Panc1 (cell line): ENCODE data around the gene PKD1. TPM values are rescaled to one million over a fixed set of nuclear protein-coding genes. Genes with fewer than 3 reads are reported as not detected.

Experiments
- ATAC-seq: fragments of 200-7000 bp; cut with Tn5 transposase; 2 replicates; pipeline ENCODE4 v1.9.1; 2020; ENCODE audit warnings: mild to moderate bottlenecking, moderate library complexity
- BruUV-seq: library from RNA; stranded (reverse); fragments of 400-500 nt; replicated peaks from 2 replicates; lab custom pipeline; 2021; lab: Mats Ljungman, UMichigan
- CTCF ChIA-PET: fragments of 300-600 bp; sonication (Branson Sonifier 250); formaldehyde crosslinking; loops from one replicate; lab custom pipeline; 2022; ENCODE audit warnings: antibody characterized with exemption; lab: Charles Lee
- POLR2A ChIA-PET: fragments of 300-600 bp; sonication (Branson Sonifier 250); formaldehyde crosslinking; loops from one replicate; lab custom pipeline; 2022; ENCODE audit warnings: antibody characterized with exemption; lab: Charles Lee
- DNase-seq: peaks from one replicate; pipeline ENCODE4 v3.0.0-alpha.2; 2010; ENCODE audit warnings: low read depth, low spot score
- H3K27ac ChIP-seq: 2 replicates; pipeline ENCODE4 v1.5.1; 2011; ENCODE audit warnings: mild to moderate bottlenecking, low read length, inconsistent platforms
- H3K27me3 ChIP-seq: fragments of 200-500 bp; sonication (Bioruptor generic); 2 replicates; pipeline ENCODE4 v1.6.0; 2014; ENCODE audit warnings: low read length, inconsistent platforms; ENCODE audit not compliant: control insufficient read depth, insufficient read depth
- H3K36me3 ChIP-seq: fragments of 200-500 bp; sonication (Bioruptor generic); 2 replicates; pipeline ENCODE4 v1.5.1; 2014; ENCODE audit warnings: inconsistent platforms, mild to moderate bottlenecking, low read length, moderate library complexity; ENCODE audit not compliant: control insufficient read depth, insufficient read depth
- H3K4me1 ChIP-seq: 2 replicates; pipeline ENCODE4 v1.5.1; 2011; ENCODE audit warnings: inconsistent platforms, mild to moderate bottlenecking, low read length, moderate library complexity; ENCODE audit not compliant: control insufficient read depth, insufficient read depth
- H3K4me3 ChIP-seq, 2 experiments: 2 replicates each; pipeline ENCODE4 v1.5.1; 2011 to 2012; ENCODE audit warnings: low read depth in 2 of 2, low read length in 2 of 2, mild to moderate bottlenecking in 2 of 2, inconsistent platforms in 1 of 2, moderate library complexity in 1 of 2
- H3K9me3 ChIP-seq: fragments of 200-500 bp; sonication (Bioruptor generic); 2 replicates; pipeline ENCODE4 v1.5.1; 2014; ENCODE audit warnings: low read depth, mild to moderate bottlenecking, inconsistent platforms, low read length, moderate library complexity; ENCODE audit not compliant: control insufficient read depth, insufficient read depth
- CTCF ChIP-seq: fragments of 450-650 bp; IDR thresholded peaks from 2 replicates; pipeline ENCODE4 v1.5.1; 2017; ENCODE audit warnings: mild to moderate bottlenecking
- POLR2AphosphoS5 ChIP-seq: IDR thresholded peaks from 2 replicates; pipeline ENCODE4 v1.6.1; 2012; ENCODE audit warnings: mild to moderate bottlenecking, low read depth, low read length, moderate library complexity
- SIN3A ChIP-seq: IDR thresholded peaks from 2 replicates; pipeline ENCODE4 v1.6.1; 2012; ENCODE audit warnings: low read depth, mild to moderate bottlenecking, low read length, moderate library complexity, borderline replicate concordance; ENCODE audit not compliant: insufficient read depth
- TCF7L2 ChIP-seq: IDR thresholded peaks from 2 replicates; pipeline ENCODE4 v1.6.1; 2011; ENCODE audit warnings: mild to moderate bottlenecking, low read depth, low read length, inconsistent platforms
- in situ Hi-C: cut with HindIII; loops from 2 replicates; pipeline ENCODE4 v1.10.0; 2016; ENCODE audit warnings: low sequenced_read_pairs, low pct_unique_long_range_greater_than_20kb
- intact Hi-C: fragments of 100-400 bp; cut with micrococcal nuclease; formaldehyde crosslinking; loops from one replicate; pipeline ENCODE4 v1.10.0; 2022; ENCODE audit not compliant: unreplicated experiment
- total RNA-seq: library from RNA; stranded (reverse); gene quantifications from one replicate; pipeline ENCODE4 v1.2.1, GENCODE V29; 2021; ENCODE audit not compliant: unreplicated experiment
- TF ChIP-seq, protein P1 (sequence below), 2 experiments: IDR thresholded peaks; 2 replicates each; pipeline ENCODE4 v1.6.1; 2011 to 2012; ENCODE audit warnings: low read depth in 2 of 2, control low read depth in 1 of 2, low read length in 1 of 2, mild to moderate bottlenecking in 1 of 2, moderate library complexity in 1 of 2; ENCODE audit not compliant: insufficient read depth in 1 of 2

Gene PKD1
- total RNA-seq, 1 experiment from 2014 or later, result 279 TPM

GRCh38 chr16:2046893-2047329 lies 88.8 kb downstream of the PKD1 start:
- DNase-seq (no peak), ATAC-seq (peak; percentile 55)
- in situ Hi-C loops, result no loop called here
- H3K36me3 ChIP-seq, result no peaks in the 10 kb centered on the region; the same call in 1 of the 2 replicates
- no peaks in the 10 kb centered on the region for H3K27me3 ChIP-seq
- ChIA-PET POLR2A (no interaction called here), CTCF (no interaction called here)
- intact Hi-C loops, result no loop called here
- H3K27ac ChIP-seq, result peak overlapping the region; percentile 72
- TF ChIP-seq CTCF, result no peak
- TF ChIP-seq SIN3A, result no peak
- TF ChIP-seq TCF7L2, result no peak
- TF ChIP-seq, protein P1, sequence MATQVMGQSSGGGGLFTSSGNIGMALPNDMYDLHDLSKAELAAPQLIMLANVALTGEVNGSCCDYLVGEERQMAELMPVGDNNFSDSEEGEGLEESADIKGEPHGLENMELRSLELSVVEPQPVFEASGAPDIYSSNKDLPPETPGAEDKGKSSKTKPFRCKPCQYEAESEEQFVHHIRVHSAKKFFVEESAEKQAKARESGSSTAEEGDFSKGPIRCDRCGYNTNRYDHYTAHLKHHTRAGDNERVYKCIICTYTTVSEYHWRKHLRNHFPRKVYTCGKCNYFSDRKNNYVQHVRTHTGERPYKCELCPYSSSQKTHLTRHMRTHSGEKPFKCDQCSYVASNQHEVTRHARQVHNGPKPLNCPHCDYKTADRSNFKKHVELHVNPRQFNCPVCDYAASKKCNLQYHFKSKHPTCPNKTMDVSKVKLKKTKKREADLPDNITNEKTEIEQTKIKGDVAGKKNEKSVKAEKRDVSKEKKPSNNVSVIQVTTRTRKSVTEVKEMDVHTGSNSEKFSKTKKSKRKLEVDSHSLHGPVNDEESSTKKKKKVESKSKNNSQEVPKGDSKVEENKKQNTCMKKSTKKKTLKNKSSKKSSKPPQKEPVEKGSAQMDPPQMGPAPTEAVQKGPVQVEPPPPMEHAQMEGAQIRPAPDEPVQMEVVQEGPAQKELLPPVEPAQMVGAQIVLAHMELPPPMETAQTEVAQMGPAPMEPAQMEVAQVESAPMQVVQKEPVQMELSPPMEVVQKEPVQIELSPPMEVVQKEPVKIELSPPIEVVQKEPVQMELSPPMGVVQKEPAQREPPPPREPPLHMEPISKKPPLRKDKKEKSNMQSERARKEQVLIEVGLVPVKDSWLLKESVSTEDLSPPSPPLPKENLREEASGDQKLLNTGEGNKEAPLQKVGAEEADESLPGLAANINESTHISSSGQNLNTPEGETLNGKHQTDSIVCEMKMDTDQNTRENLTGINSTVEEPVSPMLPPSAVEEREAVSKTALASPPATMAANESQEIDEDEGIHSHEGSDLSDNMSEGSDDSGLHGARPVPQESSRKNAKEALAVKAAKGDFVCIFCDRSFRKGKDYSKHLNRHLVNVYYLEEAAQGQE (IDR thresholded peaks at IDR 0.05; ENCODE audit: insufficient read depth in 1 of 2, low read depth in 2 of 2, low read length in 1 of 2), result no peak
- no peak for TF ChIP-seq POLR2AphosphoS5
- BruUV-seq, result no TSS peak
- H3K4me1 ChIP-seq, result peaks cover 21% of the 10 kb centered on the region
- peak overlapping the region; percentile 77 to 96 for H3K4me3 ChIP-seq
- no peaks in the 10 kb centered on the region for H3K9me3 ChIP-seq

- peak overlapping the region in 1 of 2 experiments; percentile 96; a peak in 3 of 4 replicates for H3K4me3 ChIP-seq
- BruUV-seq, result no TSS peak
- no peaks in the 10 kb centered on the region for H3K9me3 ChIP-seq
- DNase-seq (no peak), ATAC-seq (no peak)
- ChIA-PET POLR2A (no interaction called here), CTCF (no interaction called here)
- H3K36me3 ChIP-seq, result no peaks in the 10 kb centered on the region; the same call in 1 of the 2 replicates
- in situ Hi-C loops, result no loop called here
- no peaks in the 10 kb centered on the region for H3K27me3 ChIP-seq
- intact Hi-C loops, result no loop called here
- TF ChIP-seq POLR2AphosphoS5, result no peak
- no peak for TF ChIP-seq SIN3A
- TF ChIP-seq, protein P1 (IDR thresholded peaks at IDR 0.05; ENCODE audit: insufficient read depth in 1 of 2, low read depth in 2 of 2, low read length in 1 of 2), result no peak
- TF ChIP-seq TCF7L2, result no peak
- no peak for TF ChIP-seq CTCF
- peak overlapping the region; percentile 72 for H3K27ac ChIP-seq
- H3K4me1 ChIP-seq, result peaks cover 24% of the 10 kb centered on the region
These were observed 89.5 kb downstream of the PKD1 start for GRCh38 chr16:2045965-2046892.
